NCI-H2107 treated with DMSO at 0.1 percent for 48 hours (cell line): ENCODE measurements around the gene LRRC51.
"Not testable (repeated sequence)": the region's sequence is repeated elsewhere in the genome, so short reads cannot be mapped to it uniquely, and the experiment has no call there.

Experiments
- DNase-seq: peaks from one replicate; lab custom pipeline; 2025; ENCODE audit not compliant: unreplicated experiment; lab: John Stamatoyannopoulos, UW

LRRC51 gene

GRCh38 chr11:72103754-72104167, 23.1 kb downstream of the LRRC51 start:
- DNase-seq: no peak

- DNase-seq: no peak
Observed at GRCh38 chr11:72105888-72106287, 25.2 kb downstream of the LRRC51 start, which contains the start of gene TOMT. TOMT (plus strand) TSS chr11:72105924; CDS start chr11:72105952, 28 bp downstream.

DNA sequence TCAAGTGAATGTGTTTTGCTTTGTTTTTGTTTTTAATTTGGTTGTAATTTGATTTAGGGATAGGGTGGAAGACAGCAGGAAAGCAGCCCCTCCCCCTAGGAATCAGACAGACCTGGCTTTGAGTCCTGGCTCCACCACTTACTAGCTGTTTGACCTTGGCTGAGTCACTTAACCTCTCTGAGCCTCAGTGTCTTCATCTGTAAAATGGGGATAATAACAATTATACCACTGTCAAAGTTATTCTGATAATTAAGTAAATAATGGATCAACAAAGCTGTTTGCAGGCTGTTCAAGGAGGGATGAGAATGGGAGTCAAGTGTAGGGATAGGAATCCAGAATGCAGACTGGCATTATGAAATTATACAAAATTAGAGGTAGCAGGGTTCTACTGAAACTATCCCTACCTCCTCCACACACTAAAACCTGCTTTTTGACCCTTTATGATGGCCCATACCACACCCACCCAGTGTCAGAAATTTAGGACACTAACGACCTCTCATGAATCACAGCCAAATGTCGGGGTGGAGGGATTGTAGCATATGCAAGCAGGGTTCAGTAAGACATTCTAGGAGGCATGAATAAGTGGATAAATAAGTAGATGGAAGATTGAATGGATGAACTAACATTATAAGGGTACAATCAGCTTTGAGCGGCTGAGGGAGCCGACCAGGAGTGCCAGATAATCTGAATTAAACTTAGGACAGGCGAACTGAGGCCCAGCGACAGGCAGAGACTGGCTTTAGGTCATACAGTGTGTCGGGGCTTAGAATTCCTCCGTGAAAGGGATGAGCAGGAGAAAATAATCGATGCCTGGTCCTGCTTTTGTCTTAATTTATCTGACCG, 30.9 kb downstream of the LRRC51 start:
- DNase-seq: no peak

DNA sequence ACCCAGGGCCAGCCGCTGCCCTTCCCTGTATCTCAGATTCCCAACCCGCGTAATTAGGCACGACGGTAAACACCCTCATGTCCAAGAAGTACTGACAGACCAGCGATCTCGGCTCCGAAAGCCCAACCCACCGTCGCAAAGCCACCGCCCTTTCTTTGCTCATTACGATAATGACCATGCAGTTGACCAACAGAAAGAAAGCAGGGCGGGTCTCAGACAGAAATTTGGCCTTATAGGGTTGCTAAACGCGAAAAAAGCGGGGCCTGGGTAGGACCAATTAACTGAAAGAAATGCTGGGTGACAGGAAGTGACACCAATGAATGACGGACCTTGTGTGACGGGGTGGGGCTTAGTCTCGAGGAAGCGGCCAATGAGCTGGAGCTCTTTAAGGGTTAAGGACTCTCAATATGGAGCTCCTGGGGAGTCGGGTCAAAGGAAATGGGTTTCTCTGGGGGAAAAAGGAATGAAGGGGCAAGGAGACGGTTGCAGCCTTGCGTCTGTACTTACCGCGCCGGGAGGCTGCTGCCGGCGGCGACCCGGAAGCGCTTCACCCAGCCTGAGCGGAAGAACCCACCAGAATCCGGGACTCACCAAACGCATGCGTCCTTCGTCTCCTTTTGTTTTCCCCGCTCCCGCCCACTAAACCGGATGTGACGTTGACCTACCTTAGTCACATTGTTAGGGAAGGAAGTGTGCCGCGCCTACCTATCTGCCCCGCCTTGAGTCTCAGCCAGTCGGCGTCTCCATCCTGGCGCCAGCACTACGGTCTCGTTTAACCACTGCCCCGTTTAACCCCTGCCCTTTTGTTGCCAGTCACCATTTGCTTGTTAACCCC, 31.7 kb downstream of the LRRC51 start, which contains the start of gene ANAPC15:
Gene ANAPC15, minus strand, starts transcription at position 553 of the 835 bp plus-strand sequence. CDS start 1,419 bp downstream, outside the sequence.
- DNase-seq: peak; percentile 98

DNA sequence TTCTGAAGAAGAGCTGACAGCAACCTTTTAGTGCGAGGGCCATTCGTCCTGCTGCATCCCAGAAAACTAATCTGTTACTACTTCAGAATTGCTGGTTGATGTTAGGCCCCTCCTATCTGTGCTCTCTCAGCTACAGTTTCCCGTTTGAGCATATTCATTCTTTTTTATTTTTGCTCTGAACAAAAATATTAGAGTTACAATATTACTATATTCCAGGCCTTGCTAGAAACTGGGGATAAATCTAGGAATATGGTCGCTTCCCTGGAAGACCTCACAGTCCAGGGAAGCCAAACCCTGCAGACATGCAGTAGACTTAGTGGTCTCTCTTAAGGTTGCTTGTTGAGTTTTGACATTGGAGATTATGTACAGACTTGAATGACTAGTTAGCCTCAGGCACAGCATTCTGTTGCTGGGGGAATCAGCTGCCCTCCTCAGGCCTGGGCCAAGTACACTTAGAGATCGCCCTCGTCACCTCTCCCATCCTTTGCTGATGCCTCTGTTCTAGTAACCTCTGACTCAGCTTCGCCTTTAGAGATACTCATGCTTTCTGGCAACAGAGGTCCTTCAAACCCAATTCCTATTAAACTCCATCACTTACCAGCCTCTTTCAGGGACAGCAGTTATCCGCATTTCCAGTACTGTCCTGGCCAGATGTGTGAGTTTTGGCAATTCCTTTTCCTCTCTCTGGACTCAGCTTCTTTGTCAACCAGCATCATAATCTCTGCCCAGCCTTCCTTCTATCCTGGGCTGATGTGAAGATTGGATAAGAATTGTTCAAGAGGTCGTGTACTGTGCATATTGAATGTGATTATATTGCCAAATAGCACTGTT, 32.5 kb downstream of the LRRC51 start:
- no peak for DNase-seq

DNA sequence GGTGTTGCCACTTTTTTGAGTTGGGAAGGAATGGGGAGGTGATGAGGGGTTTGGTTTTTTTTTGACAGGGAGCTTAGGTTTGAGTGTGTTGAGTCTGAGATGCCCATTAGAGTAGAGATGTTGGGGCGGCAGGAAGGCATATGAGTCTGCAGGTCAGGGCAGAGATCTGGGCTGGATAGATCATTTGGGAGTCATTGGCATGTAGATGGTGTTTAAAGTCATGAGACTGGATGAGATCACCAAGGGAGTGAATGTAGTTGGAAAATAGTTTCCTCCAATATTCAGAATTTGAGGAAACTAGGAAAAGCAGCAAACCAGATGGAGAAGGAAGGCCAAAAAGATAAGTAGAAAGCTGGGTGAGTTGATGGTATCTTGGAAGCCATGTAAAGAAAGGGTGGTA, 33.9 kb downstream of the LRRC51 start:
- DNase-seq: no peak

- no peak for DNase-seq
Observed at GRCh38 chr11:72116019-72116755, 35.5 kb downstream of the LRRC51 start.

GRCh38 chr11:72119198-72119597, 38.5 kb downstream of the LRRC51 start:
- DNase-seq: no peak

DNA sequence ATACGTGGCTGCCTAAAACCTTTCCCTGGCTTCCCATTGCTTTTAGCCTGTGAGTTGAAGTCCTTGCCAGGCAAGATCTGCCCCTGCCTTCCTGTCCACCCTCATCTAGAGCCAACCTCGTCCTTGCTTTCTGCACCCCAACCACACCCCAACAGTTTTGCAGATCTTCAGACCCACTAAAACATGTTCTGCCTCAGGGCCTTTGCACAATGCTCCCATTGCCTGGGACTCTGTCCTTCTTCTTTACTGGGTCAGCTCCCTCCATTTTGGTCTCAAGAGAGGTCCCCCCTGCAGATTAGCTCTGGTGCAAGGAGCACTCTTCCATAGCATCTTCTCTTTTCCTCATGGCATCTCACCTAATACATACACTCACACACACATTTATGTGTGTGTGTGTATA, 40.3 kb downstream of the LRRC51 start:
- DNase-seq: no peak

- no peak for DNase-seq
Observed at GRCh38 chr11:72122607-72123006, 42.0 kb downstream of the LRRC51 start.

DNA sequence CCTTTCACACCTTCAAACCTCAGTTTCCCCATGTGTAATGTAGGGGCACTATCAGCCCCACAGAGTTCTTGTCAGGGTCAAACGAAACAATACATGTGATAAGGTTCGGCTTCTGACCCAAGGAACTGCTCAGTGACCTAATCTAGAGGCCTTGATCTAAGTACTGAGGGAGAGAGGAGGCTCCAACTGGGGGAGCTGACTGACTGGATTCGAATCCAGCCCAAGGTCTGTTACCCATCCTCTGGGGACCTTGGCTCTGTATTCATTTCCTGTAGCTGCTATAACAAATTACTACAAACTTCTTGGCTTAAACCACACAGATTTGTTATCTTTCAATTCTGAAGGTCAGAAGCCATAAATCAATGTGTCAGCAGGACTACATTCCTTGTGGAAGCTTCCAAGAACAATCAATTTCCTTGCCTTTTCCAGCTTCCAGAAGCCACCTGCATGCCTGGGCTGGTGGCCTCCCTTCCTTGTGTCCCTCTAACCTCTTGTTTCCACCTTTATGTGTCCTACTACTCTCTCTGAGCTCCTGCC, 42.5 kb downstream of the LRRC51 start:
- no peak for DNase-seq

GRCh38 chr11:72124046-72124445, 43.4 kb downstream of the LRRC51 start:
- no peak for DNase-seq

- no peak for DNase-seq
Observed at GRCh38 chr11:72125956-72126355, 45.3 kb downstream of the LRRC51 start.

DNA sequence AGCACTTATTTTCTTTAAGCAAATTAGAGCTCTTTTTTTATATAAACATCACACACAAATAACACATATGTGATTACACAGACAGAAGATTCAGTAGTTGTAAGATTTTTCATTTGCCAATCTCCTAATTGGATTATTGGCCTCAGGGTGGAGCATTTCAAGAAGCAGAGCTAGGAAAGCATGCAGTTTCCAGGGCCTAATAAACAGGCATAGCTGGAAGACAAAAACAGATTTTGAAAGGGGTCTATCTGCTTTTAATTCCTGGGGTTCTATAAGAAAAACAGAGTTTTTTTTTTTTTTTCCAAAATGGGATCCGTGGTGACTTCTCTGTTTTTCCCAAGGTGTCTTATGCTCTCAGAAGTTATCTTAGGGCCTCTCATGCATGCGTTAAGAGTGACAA, 47.3 kb downstream of the LRRC51 start:
- DNase-seq: no peak

DNA sequence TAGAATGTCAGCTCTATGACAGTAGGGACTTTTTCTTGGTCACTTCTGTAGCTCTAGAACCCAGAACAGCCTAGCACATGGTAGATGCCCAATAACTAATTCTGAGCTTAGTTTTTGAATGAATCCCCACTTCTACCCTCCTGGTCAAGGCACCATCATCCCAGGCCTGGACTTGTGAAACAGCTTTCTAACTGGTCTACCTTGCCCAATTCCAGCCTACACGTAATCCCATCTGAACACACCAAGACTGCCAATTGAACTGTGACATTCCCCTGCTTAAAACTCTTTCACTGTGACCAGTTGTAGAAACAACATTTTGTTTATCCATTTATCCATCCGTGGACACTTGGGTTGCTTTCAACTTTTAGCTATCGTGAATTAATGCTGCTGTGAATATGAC, 48.7 kb downstream of the LRRC51 start:
- no peak for DNase-seq

DNA sequence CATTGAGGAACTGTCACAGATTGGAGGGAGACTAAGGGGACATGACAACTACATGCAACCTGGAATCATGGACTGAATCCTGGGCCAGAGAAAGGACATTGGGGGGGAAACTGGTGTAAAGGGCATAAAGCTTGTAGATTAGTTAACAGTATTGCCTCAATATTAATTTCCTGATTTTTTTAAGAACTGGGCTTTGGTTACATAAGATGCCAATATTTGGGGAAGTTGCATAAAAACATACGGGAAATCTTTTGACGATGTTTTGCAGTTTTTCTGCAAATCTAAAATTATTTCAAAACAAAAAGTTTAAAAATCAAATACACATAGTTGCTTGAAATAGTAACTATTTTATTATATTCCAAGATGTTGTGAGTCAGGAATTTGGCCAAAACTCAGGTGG, 52.0 kb downstream of the LRRC51 start:
- no peak for DNase-seq

DNA sequence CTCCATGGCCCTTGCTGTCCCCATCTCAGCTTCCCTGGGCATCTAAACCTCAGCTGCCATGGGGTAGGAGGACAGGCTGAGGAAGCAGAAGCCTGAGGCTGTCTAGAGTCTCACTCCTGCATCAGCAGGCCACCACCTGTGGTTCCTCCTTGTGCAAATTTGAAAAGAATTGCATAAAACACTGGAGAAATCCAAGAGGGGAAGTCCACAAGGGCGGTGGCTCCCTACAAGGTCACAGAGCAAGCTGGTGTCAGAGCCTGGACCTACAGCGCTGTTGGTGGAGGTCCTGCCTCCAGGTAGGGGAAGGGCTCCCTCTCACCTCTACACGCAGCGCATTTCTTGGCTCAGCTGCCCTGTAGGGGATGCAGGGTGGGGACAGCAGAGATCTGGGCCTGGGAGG, 54.8 kb downstream of the LRRC51 start, which contains the start of gene FOLR3:
Gene FOLR3, plus strand, starts transcription at position 253 of the 400 bp plus-strand sequence. CDS start 228 bp downstream, outside the sequence.
- not testable (repeated sequence) for DNase-seq

DNA sequence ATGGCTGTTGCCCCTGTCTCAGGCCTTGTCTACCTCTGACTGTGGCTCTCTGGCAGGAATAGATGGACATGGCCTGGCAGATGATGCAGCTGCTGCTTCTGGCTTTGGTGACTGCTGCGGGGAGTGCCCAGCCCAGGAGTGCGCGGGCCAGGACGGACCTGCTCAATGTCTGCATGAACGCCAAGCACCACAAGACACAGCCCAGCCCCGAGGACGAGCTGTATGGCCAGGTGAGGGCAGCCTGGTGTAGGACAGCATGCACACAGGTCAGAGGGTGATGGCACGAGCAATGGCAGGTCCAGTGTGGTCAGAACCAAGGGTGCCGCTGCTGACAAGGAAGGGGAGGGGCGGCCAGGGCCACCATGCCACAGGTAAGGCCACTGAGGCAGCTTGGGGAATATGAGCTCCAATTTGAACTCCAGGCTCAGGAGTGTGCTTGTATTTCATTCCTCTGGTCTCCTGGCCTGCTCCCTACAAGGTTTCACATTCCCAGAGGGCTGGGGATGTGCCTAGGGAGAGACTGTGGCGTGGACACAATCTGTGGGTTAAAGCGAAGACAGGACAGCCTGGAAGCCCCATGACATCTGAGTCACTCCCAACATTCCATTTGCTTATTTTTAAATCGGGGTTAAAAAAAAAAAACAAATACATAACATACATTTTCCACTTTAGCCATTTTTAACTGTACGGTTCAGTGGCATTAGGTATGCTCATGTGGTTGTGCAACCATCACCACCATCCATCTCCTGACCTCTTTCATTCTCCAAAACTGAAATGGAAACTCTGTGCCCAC, 55.4 kb downstream of the LRRC51 start:
- no peak for DNase-seq

DNA sequence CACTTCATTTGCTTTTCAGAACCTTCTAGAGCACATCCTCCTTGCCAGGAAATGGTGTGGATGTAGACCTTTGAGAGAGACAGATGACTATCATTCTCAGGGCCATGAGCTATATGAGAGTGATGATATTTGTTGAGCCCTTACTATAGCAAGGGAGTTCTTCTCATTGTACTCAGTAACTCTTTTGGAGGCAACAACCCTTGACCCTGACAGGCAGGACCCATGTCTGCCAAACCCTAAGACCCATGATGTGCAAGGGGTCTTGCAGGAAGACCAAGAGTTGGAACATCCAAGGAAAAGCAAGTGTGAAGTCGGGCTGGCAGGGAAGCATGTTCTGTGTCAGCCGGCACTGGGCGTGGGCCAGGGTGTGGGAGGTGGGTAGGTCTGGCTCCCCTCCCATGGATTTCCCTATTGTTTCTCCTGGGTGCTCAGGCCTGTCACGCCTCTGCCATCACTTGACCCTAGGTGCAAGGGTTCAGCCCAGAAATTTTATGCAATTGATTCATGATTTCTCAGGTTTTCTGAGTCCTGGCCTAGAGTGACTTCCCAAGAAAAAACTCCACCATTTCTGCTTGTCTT, 56.1 kb downstream of the LRRC51 start:
- DNase-seq: no peak
